Measurements from ENCODE around the gene CLMN. TPM values are rescaled to one million over a fixed set of nuclear protein-coding genes. Genes with fewer than 3 reads are reported as not detected.

The CLMN gene
- total RNA-seq, 1 experiment from 2014 or later = 33.4 TPM

DNA sequence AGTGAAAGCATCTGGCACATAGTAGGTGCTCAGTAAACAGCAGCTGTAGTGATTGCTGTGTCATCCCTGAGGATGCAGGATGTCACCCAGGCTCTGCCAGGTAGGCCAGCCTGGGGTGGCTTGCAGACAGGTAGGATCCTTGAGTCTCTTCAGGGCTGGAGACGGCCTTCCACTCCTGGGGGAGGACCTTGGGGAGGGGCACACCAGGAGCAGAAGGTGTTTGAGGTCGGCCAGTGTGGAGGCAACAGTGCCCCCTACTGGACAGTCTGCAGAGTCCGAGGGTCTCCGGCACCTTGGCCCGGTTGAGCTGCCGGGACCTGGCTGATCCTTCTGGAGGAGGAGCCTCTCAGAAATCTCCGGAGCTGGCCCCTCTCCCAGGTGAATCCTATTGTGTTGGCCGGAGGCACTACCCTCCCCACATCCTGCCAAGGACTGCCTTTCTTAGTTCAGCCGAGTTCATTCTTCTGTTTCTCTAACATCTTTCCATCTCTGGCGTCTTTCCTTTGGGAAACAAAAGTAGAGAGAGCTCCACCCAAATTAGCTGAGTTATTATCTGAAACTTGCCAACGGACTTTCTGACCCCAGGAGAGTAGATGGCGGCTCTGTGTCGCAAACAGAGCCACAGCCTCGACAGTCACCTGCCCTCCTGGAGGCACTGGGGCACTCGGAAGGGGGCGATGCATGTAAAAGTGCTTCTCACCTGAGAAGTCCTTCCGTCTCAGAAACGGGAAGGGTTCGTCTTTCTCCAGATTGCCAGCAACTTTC is 41.8 kb upstream of the CLMN start:
- CTCF ChIA-PET = interaction anchor here (0.6 to 2.1 kb wide), 11 partner anchors 9 to 229 kb away, joined by 3 to 14 read pairs (median 4); no protein-coding TSS in a partner anchor
- no peaks in the 10 kb centered on the region for H3K79me2 ChIP-seq (ENCODE audit: insufficient read depth, low read length)
- POLR2A ChIA-PET = no interaction called here
- peak; percentile 74 for TF ChIP-seq RAD21 (IDR thresholded peaks at IDR 0.05; ENCODE audit: low read depth)
- TF ChIP-seq, protein P1, sequence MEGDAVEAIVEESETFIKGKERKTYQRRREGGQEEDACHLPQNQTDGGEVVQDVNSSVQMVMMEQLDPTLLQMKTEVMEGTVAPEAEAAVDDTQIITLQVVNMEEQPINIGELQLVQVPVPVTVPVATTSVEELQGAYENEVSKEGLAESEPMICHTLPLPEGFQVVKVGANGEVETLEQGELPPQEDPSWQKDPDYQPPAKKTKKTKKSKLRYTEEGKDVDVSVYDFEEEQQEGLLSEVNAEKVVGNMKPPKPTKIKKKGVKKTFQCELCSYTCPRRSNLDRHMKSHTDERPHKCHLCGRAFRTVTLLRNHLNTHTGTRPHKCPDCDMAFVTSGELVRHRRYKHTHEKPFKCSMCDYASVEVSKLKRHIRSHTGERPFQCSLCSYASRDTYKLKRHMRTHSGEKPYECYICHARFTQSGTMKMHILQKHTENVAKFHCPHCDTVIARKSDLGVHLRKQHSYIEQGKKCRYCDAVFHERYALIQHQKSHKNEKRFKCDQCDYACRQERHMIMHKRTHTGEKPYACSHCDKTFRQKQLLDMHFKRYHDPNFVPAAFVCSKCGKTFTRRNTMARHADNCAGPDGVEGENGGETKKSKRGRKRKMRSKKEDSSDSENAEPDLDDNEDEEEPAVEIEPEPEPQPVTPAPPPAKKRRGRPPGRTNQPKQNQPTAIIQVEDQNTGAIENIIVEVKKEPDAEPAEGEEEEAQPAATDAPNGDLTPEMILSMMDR (IDR thresholded peaks at IDR 0.05 in 2 of 3, conservative IDR thresholded peaks at IDR 0.05 in 1 of 3; ENCODE audit: borderline replicate concordance in 1 of 3, insufficient read depth in 1 of 3, low read depth in 2 of 3, low read length in 2 of 3) = peak; percentile 25 to 83 (median 81); a peak in 4 of 6 replicates
- TF ChIP-seq, protein P2, sequence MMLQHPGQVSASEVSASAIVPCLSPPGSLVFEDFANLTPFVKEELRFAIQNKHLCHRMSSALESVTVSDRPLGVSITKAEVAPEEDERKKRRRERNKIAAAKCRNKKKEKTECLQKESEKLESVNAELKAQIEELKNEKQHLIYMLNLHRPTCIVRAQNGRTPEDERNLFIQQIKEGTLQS (IDR thresholded peaks at IDR 0.05) = no peak
- no peak for TF ChIP-seq EZH2 (IDR thresholded peaks at IDR 0.05)
- no peaks in the 10 kb centered on the region for H3K27me3 ChIP-seq (ENCODE audit: insufficient read depth, low read length)
- DNase-seq (ENCODE audit: low read depth, low spot score) (peak; percentile 24), ATAC-seq (peak; percentile 97)
- no peak overlapping the region for H3K4me3 ChIP-seq (replicated peaks in 1 of 2; ENCODE audit: low read depth in 1 of 2, low read length in 2 of 2)
- H2AFZ ChIP-seq (ENCODE audit: low read depth, low read length, poor library complexity, severe bottlenecking) = peak overlapping the region; percentile 72
- H3K9me2 ChIP-seq (ENCODE audit: insufficient read depth) = no peaks in the 10 kb centered on the region
- no peaks in the 10 kb centered on the region for H3K9me3 ChIP-seq (ENCODE audit: control insufficient read depth in 1 of 2, insufficient read depth in 1 of 2, low read depth in 1 of 2, low read length in 2 of 2)
- H3K4me1 ChIP-seq (ENCODE audit: control insufficient read depth in 1 of 2, insufficient read depth in 2 of 2, low read length in 2 of 2) = peaks cover 0 to 6% of the 10 kb centered on the region in 2 experiments; a peak in 1 of 4 replicates
- no peaks in the 10 kb centered on the region for H3K36me3 ChIP-seq (ENCODE audit: control insufficient read depth in 1 of 2, insufficient read depth in 2 of 2, low read length in 2 of 2)
- H4K20me1 ChIP-seq (ENCODE audit: insufficient read depth) = no peaks in the 10 kb centered on the region
- intact Hi-C loops (cut with micrococcal nuclease) = no loop called here
- H3K9ac ChIP-seq (ENCODE audit: low read length) = no peak overlapping the region
- no peak overlapping the region for H3K27ac ChIP-seq (ENCODE audit: low read depth, low read length)
- RAD21 ChIA-PET (ENCODE audit: low non-redundant PET in 1 of 2, low total read pairs in 2 of 2, uncharacterized antibody in 2 of 2, unreplicated experiment in 2 of 2) = interaction anchor here in 1 of 2 experiments (0.6 kb wide), 1 partner anchor 17 kb away, joined by 3 read pairs; no protein-coding TSS in a partner anchor
- no peak overlapping the region for H3K4me2 ChIP-seq (ENCODE audit: low read length)
- BruUV-seq (replicated peaks) = no TSS peak

DNA sequence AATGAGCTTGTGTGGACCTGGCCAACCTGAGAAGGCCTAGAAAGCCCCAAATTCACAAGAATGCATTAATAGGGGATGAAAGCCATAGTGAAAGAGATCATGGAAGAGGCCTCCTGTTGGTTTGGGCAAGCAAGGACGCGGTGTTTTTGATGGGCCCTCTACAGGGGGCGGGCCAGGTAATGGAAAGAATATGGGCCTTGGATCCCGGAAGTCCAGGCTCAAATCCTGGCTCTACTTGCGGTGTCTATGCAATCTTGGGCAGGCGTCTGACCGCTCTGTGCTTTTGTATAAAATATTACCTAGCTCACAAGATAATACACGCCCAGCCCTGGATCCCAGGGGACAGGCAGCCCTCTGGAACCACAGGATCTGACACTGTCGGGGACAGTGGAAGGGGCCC is 41.1 kb upstream of the CLMN start:
- intact Hi-C loops (cut with micrococcal nuclease) = no loop called here
- DNase-seq (ENCODE audit: low read depth, low spot score) = no peak
- POLR2A ChIA-PET = no interaction called here
- H3K9ac ChIP-seq (ENCODE audit: low read length) = no peak overlapping the region
- ATAC-seq = no peak
- H3K4me1 ChIP-seq (ENCODE audit: control insufficient read depth in 1 of 2, insufficient read depth in 2 of 2, low read length in 2 of 2) = peaks cover 0 to 6% of the 10 kb centered on the region in 2 experiments; a peak in 1 of 4 replicates
- BruUV-seq (replicated peaks) = no TSS peak
- no peaks in the 10 kb centered on the region for H3K9me2 ChIP-seq (ENCODE audit: insufficient read depth)
- H3K27ac ChIP-seq (ENCODE audit: low read depth, low read length) = no peak overlapping the region
- no peaks in the 10 kb centered on the region for H3K79me2 ChIP-seq (ENCODE audit: insufficient read depth, low read length)
- H3K4me3 ChIP-seq (replicated peaks in 1 of 2; ENCODE audit: low read depth in 1 of 2, low read length in 2 of 2) = no peak overlapping the region
- RAD21 ChIA-PET (ENCODE audit: low non-redundant PET in 1 of 2, low total read pairs in 2 of 2, uncharacterized antibody in 2 of 2, unreplicated experiment in 2 of 2) = no interaction called here
- no peak overlapping the region for H3K4me2 ChIP-seq (ENCODE audit: low read length)
- no peaks in the 10 kb centered on the region for H4K20me1 ChIP-seq (ENCODE audit: insufficient read depth)
- H2AFZ ChIP-seq (ENCODE audit: low read depth, low read length, poor library complexity, severe bottlenecking) = no peak overlapping the region
- H3K9me3 ChIP-seq (ENCODE audit: control insufficient read depth in 1 of 2, insufficient read depth in 1 of 2, low read depth in 1 of 2, low read length in 2 of 2) = no peaks in the 10 kb centered on the region
- CTCF ChIA-PET = interaction anchor here (1.0 to 2.1 kb wide), 4 partner anchors 11 to 156 kb away, joined by 4 to 14 read pairs (median 5); no protein-coding TSS in a partner anchor
- no peaks in the 10 kb centered on the region for H3K27me3 ChIP-seq (ENCODE audit: insufficient read depth, low read length)
- TF ChIP-seq, protein P3, sequence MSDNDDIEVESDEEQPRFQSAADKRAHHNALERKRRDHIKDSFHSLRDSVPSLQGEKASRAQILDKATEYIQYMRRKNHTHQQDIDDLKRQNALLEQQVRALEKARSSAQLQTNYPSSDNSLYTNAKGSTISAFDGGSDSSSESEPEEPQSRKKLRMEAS (IDR thresholded peaks at IDR 0.05) = no peak
- TF ChIP-seq FOSL1 (IDR thresholded peaks at IDR 0.05; ENCODE audit: low read depth) = no peak
- TF ChIP-seq EZH2 (IDR thresholded peaks at IDR 0.05) = no peak
- TF ChIP-seq POLR2A (IDR thresholded peaks at IDR 0.05; ENCODE audit: borderline replicate concordance, extremely low read depth, insufficient read depth, insufficient read length) = no peak
- TF ChIP-seq, protein P2 (IDR thresholded peaks at IDR 0.05) = no peak
- TF ChIP-seq ZFX (IDR thresholded peaks at IDR 0.05) = no peak
- no peak for TF ChIP-seq ELF1 (IDR thresholded peaks at IDR 0.05; ENCODE audit: borderline replicate concordance, low read depth)
- no peak for TF ChIP-seq CBX3 (IDR thresholded peaks at IDR 0.05; ENCODE audit: low read depth)
- TF ChIP-seq, protein P4, sequence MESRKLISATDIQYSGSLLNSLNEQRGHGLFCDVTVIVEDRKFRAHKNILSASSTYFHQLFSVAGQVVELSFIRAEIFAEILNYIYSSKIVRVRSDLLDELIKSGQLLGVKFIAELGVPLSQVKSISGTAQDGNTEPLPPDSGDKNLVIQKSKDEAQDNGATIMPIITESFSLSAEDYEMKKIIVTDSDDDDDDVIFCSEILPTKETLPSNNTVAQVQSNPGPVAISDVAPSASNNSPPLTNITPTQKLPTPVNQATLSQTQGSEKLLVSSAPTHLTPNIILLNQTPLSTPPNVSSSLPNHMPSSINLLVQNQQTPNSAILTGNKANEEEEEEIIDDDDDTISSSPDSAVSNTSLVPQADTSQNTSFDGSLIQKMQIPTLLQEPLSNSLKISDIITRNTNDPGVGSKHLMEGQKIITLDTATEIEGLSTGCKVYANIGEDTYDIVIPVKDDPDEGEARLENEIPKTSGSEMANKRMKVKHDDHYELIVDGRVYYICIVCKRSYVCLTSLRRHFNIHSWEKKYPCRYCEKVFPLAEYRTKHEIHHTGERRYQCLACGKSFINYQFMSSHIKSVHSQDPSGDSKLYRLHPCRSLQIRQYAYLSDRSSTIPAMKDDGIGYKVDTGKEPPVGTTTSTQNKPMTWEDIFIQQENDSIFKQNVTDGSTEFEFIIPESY (IDR thresholded peaks at IDR 0.05; ENCODE audit: extremely low read depth, insufficient replicate concordance, low read length) = no peak
- no peaks in the 10 kb centered on the region for H3K36me3 ChIP-seq (ENCODE audit: control insufficient read depth in 1 of 2, insufficient read depth in 2 of 2, low read length in 2 of 2)
